GM18502 (cell line): ENCODE data around the gene C6orf62.
A peak's percentile ranks its signal among the peaks of the same experiment; 100 is the strongest.
"Not testable (repeated sequence)": the region's sequence is repeated elsewhere in the genome, so short reads cannot be mapped to it uniquely, and the experiment has no call there.

Experiments
- ATAC-seq: cut with Tn5 transposase; IDR thresholded peaks from one replicate; pipeline ENCODE4 v1.9.1; 2021; ENCODE audit warnings: mild to moderate bottlenecking; ENCODE audit not compliant: unreplicated experiment, poor library complexity

C6orf62 gene

GRCh38 chr6:24670492-24670891 lies 48.5 kb downstream of the C6orf62 start:
- not testable (repeated sequence) for ATAC-seq

GRCh38 chr6:24668997-24669361 lies 50.0 kb downstream of the C6orf62 start:
- ATAC-seq: no peak

GRCh38 chr6:24668066-24668996 lies 50.6 kb downstream of the C6orf62 start:
- not testable (repeated sequence) for ATAC-seq

- peak; percentile 7 for ATAC-seq
These were observed 51.6 kb downstream of the C6orf62 start for GRCh38 chr6:24667378-24667803.

- ATAC-seq: peak; percentile 95
These were observed 52.1 kb downstream of the C6orf62 start, which contains the start of the genes ACOT13 and TDP2 for GRCh38 chr6:24666641-24667377. Gene ACOT13, plus strand, starts transcription at chr6:24667077. Its CDS starts 187 bp downstream, at chr6:24667264. Gene TDP2, minus strand, starts transcription at chr6:24666899. Its CDS starts 37 bp downstream, at chr6:24666862.

GRCh38 chr6:24666097-24666640 lies 52.8 kb downstream of the C6orf62 start:
- ATAC-seq: peak; percentile 44

- ATAC-seq: no peak
These were observed 54.6 kb downstream of the C6orf62 start for GRCh38 chr6:24664046-24664987.

- no peak for ATAC-seq
These were observed 55.8 kb downstream of the C6orf62 start for GRCh38 chr6:24663189-24663588.

GRCh38 chr6:24662236-24662635 lies 56.7 kb downstream of the C6orf62 start:
- no peak for ATAC-seq

GRCh38 chr6:24661759-24662158 lies 57.2 kb downstream of the C6orf62 start:
- not testable (repeated sequence) for ATAC-seq

GRCh38 chr6:24660105-24660504 lies 58.8 kb downstream of the C6orf62 start:
- no peak for ATAC-seq

GRCh38 chr6:24659561-24659960 lies 59.4 kb downstream of the C6orf62 start:
- ATAC-seq: no peak

- no peak for ATAC-seq
These were observed 60.1 kb downstream of the C6orf62 start for GRCh38 chr6:24658573-24659560.

GRCh38 chr6:24655215-24655614 lies 63.7 kb downstream of the C6orf62 start:
- no peak for ATAC-seq
